GM12878 (cell line): ENCODE measurements around the gene ACTR1A. TPM values are rescaled to one million over a fixed set of nuclear protein-coding genes. Genes with fewer than 3 reads are reported as not detected.

Source experiments
- ATAC-seq: fragments of 200-7000 bp; cut with Tn5 transposase; 3 replicates; pipeline ENCODE4 v1.9.1; 2020; ENCODE audit warnings: mild to moderate bottlenecking, moderate library complexity
- BruUV-seq: library from RNA; stranded (reverse); fragments of 400-500 nt; replicated peaks from 2 replicates; lab custom pipeline; 2021; lab: Mats Ljungman, UMichigan
- CTCF ChIA-PET: fragments of 300-600 bp; sonication (Branson Sonifier 250); formaldehyde crosslinking; extraction: SDS; loops from one replicate; lab custom pipeline; 2021; ENCODE audit warnings: inconsistent platforms; lab: Yijun Ruan, JAX
- POLR2A ChIA-PET: fragments of 350-600 bp; formaldehyde crosslinking; extraction: SDS; loops from one replicate; lab custom pipeline; 2021; ENCODE audit warnings: inconsistent platforms; lab: Charles Lee
- RAD21 ChIA-PET: fragments of 300-600 bp; sonication (Branson Sonifier 250); formaldehyde crosslinking; loops from one replicate; lab custom pipeline; 2023; ENCODE audit warnings: antibody characterized with exemption; ENCODE audit not compliant: unreplicated experiment; lab: Charles Lee
- SMC1A ChIA-PET: fragments of 300-600 bp; sonication (Branson Sonifier 250); formaldehyde crosslinking; loops from one replicate; lab custom pipeline; 2023; ENCODE audit not compliant: unreplicated experiment, uncharacterized antibody; lab: Charles Lee
- DNase-seq: peaks from one replicate; pipeline ENCODE4 v3.0.0-alpha.2; 2011; ENCODE audit warnings: low read depth, low spot score
- FAIRE-seq: peaks from 3 replicates; lab custom pipeline; 2011; peaks lifted over from hg19 to GRCh38; lab: Jason Lieb, UNC
- H2AFZ ChIP-seq: 2 replicates; pipeline ENCODE4 v1.6.0; 2011; ENCODE audit warnings: low read depth, low read length, control low read depth; ENCODE audit not compliant: control insufficient read depth
- H3K27ac ChIP-seq: 2 replicates; pipeline ENCODE4 v1.5.1; 2011; ENCODE audit warnings: control low read depth; ENCODE audit not compliant: control insufficient read depth, insufficient read depth
- H3K27me3 ChIP-seq, 2 experiments: replicated peaks in 1 of 2; 2 replicates each; pipeline versions ENCODE4 v1.6.0 to v1.6.1; 2011; ENCODE audit warnings: low read length in 1 of 2; ENCODE audit not compliant: control insufficient read depth in 2 of 2, insufficient read depth in 2 of 2
- H3K36me3 ChIP-seq, 2 experiments: 2 replicates each; pipeline ENCODE4 v1.5.1; 2011; ENCODE audit warnings: low read length in 1 of 2; ENCODE audit not compliant: control insufficient read depth in 2 of 2, insufficient read depth in 2 of 2
- H3K4me1 ChIP-seq: 2 replicates; pipeline ENCODE4 v1.6.1; 2011; ENCODE audit warnings: mild to moderate bottlenecking, low read length, moderate library complexity, mixed read lengths; ENCODE audit not compliant: control insufficient read depth, insufficient read depth
- H3K4me2 ChIP-seq: 2 replicates; pipeline ENCODE4 v1.6.0; 2011; ENCODE audit warnings: control low read depth; ENCODE audit not compliant: control insufficient read depth, insufficient read depth
- H3K4me3 ChIP-seq: fragments of 200-600 bp; sonication (generic); 2 replicates; pipeline ENCODE4 v1.5.1; 2016
- H3K79me2 ChIP-seq: 2 replicates; pipeline ENCODE4 v1.6.0; 2011; ENCODE audit warnings: low read length; ENCODE audit not compliant: control insufficient read depth, insufficient read depth
- H3K9ac ChIP-seq: 2 replicates; pipeline ENCODE4 v1.8.0; 2011; ENCODE audit warnings: low read length, control low read depth, mixed read lengths; ENCODE audit not compliant: control insufficient read depth, insufficient read depth
- H3K9me3 ChIP-seq: replicated peaks from 3 replicates; pipeline ENCODE4 v1.5.1; 2011; ENCODE audit warnings: mild to moderate bottlenecking, low read length; ENCODE audit not compliant: control insufficient read depth, insufficient read depth
- H4K20me1 ChIP-seq: 2 replicates; pipeline ENCODE4 v1.6.0; 2011; ENCODE audit not compliant: control insufficient read depth, insufficient read depth
- CEBPB ChIP-seq, 2 experiments: fragments of 150-350 bp in 1 of 2; IDR thresholded peaks; 2 replicates each; pipeline ENCODE4 v1.6.1; 2012 to 2014; ENCODE audit warnings: low read depth in 2 of 2, low read length in 2 of 2, borderline replicate concordance in 1 of 2, inconsistent platforms in 1 of 2
- DPF2 ChIP-seq: fragments of 450-650 bp; IDR thresholded peaks from 2 replicates; pipeline ENCODE4 v1.6.1; 2017; ENCODE audit warnings: mild to moderate bottlenecking
- MTA2 ChIP-seq: fragments of 450-650 bp; IDR thresholded peaks from 2 replicates; pipeline ENCODE4 v1.6.1; 2016; ENCODE audit warnings: low read depth, mild to moderate bottlenecking, moderate library complexity
- MYC ChIP-seq: IDR thresholded peaks from 2 replicates; pipeline ENCODE4 v1.6.1; 2011; ENCODE audit warnings: mild to moderate bottlenecking, low read length, moderate library complexity, inconsistent platforms; ENCODE audit not compliant: insufficient read depth, insufficient replicate concordance, insufficient read length, severe bottlenecking
- NFXL1 ChIP-seq: fragments of 450-650 bp; IDR thresholded peaks from 2 replicates; pipeline ENCODE4 v1.6.1; 2017; ENCODE audit warnings: antibody characterized with exemption, mild to moderate bottlenecking, borderline replicate concordance
- NFYB ChIP-seq: IDR thresholded peaks from 2 replicates; pipeline ENCODE4 v1.6.1; 2011; ENCODE audit warnings: low read depth, mild to moderate bottlenecking, low read length, improper control_type of control experiment, moderate library complexity; ENCODE audit not compliant: insufficient read depth
- POU2F2 ChIP-seq: IDR thresholded peaks from 3 replicates; pipeline ENCODE4 v1.6.1; 2011; ENCODE audit warnings: low read depth, mild to moderate bottlenecking, low read length, borderline replicate concordance
- SMAD1 ChIP-seq: fragments of 450-650 bp; IDR thresholded peaks from 2 replicates; pipeline ENCODE4 v1.6.1; 2018; ENCODE audit warnings: mild to moderate bottlenecking, low read depth; ENCODE audit not compliant: partially characterized antibody
- ZNF207 ChIP-seq: fragments of 450-650 bp; IDR thresholded peaks from 2 replicates; pipeline ENCODE4 v1.6.1; 2014; ENCODE audit warnings: antibody characterized with exemption, mild to moderate bottlenecking, borderline replicate concordance
- ZNF274 ChIP-seq: IDR thresholded peaks from one replicate; pipeline ENCODE4 v1.8.0; 2011; ENCODE audit not compliant: insufficient read length, insufficient read depth
- WGBS: methylation state at CpG from one replicate; pipeline ENCODE4 v1.1.6; 2016; ENCODE audit warnings: low lambda C conversion rate; ENCODE audit not compliant: insufficient replicate concordance, insufficient coverage; ENCODE audit errors: missing lambda C conversion rate; 5-methylcytosine and 5-hydroxymethylcytosine counted together
- in situ Hi-C: fragments of 300-500 bp; cut with MboI; formaldehyde crosslinking; loops from 9 replicates; pipeline ENCODE4 v1.14.3; 2018; ENCODE audit warnings: mixed read lengths
- intact Hi-C: fragments of 100-400 bp; cut with micrococcal nuclease; formaldehyde crosslinking; loops from one replicate; pipeline ENCODE4 v1.14.2; 2022; ENCODE audit not compliant: unreplicated experiment
- polyA plus RNA-seq, 11 experiments: library from polyadenylated mRNA; depleted of rRNA in 4 of 11; unstranded in 6 of 11; stranded (reverse) in 5 of 11; fragments of >200 nt; fragmentation: Nextera tagmentation in 4 of 11; fragmentation: Illumina TruSeq in 1 of 11; extraction: Ambion mirVana in 4 of 11; extraction: Trizol in 1 of 11; gene quantifications; 1 replicate in 1 of 11; 2 replicates in 10 of 11; pipeline versions ENCODE4 v1.2.1 to v1.2.3, GENCODE V29; 2011 to 2016; ENCODE audit warnings: inconsistent platforms in 2 of 11, missing spikeins in 2 of 11, low read depth in 1 of 11
- total RNA-seq, 4 experiments: library from RNA; depleted of rRNA in 3 of 4; stranded (reverse); fragments of >200 nt in 3 of 4; fragmentation: Illumina TruSeq in 1 of 4; extraction: Trizol in 1 of 4; gene quantifications; 2 replicates each; pipeline versions ENCODE4 v1.2.1 to v1.2.3, GENCODE V29; 2013 to 2021
- TF ChIP-seq, protein P1 (sequence below): fragments of 450-650 bp; IDR thresholded peaks from 2 replicates; pipeline ENCODE4 v1.6.1; 2016; ENCODE audit warnings: mild to moderate bottlenecking, moderate library complexity, borderline replicate concordance
- TF ChIP-seq, protein P2 (sequence below): fragments of 450-650 bp; IDR thresholded peaks from 2 replicates; pipeline ENCODE4 v1.6.1; 2016; ENCODE audit warnings: mild to moderate bottlenecking
- TF ChIP-seq, protein P3 (sequence below): fragments of 450-650 bp; IDR thresholded peaks from 2 replicates; pipeline ENCODE4 v1.6.1; 2018; ENCODE audit warnings: mild to moderate bottlenecking, low read depth, moderate library complexity; ENCODE audit not compliant: partially characterized antibody
- TF ChIP-seq, protein P4 (sequence below): fragments of 450-650 bp; IDR thresholded peaks from 2 replicates; pipeline ENCODE4 v1.6.1; 2017; ENCODE audit warnings: low read depth, mild to moderate bottlenecking, moderate library complexity

Gene ACTR1A
- total and polyA plus RNA-seq, 10 of the 15 experiments (the other 5 are each of a cell fraction or from before 2014, with no cell fraction given) = 43.0 to 110 (median 78.9) TPM

DNA sequence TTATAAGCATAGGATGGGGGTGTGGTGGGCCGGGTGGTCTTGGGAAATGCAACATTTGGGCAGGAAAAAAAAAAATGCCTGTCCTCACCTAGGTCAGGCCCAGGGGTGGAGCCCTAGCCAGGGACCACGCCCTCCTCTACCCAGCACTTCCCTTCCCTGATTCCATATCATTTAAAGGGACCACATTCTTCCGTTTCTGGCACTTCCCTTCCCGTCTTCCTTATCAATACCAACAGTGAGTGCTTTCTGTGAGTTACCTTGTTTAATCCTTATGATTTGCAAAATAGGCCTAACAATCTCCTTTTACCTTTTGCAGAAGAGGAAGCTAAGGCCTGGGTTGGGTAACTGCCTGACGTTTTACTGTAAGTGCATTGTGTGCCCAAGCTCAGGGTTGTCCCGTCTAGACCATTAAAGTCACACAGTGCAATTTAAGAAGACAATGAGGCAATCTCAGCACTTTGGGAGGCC is 34.5 kb downstream of the ACTR1A start:
- SMC1A ChIA-PET = interaction anchor here (0.9 kb wide), 1 partner anchor 16 kb away, joined by 3 read pairs; no protein-coding TSS in a partner anchor
- ATAC-seq (no peak), FAIRE-seq (no peak), DNase-seq (no peak)
- no peak overlapping the region for H3K9ac ChIP-seq
- H2AFZ ChIP-seq = no peak overlapping the region
- no peaks in the 10 kb centered on the region for H3K9me3 ChIP-seq
- WGBS = 35% methylated on average over 6 of the region's 6 CpGs
- no peaks in the 10 kb centered on the region for H4K20me1 ChIP-seq
- no peaks in the 10 kb centered on the region for H3K36me3 ChIP-seq
- no peaks in the 10 kb centered on the region for H3K27me3 ChIP-seq
- in situ Hi-C loops = no loop called here
- no peak for TF ChIP-seq POU2F2
- no peak for TF ChIP-seq NFXL1
- TF ChIP-seq DPF2 = no peak
- TF ChIP-seq, protein P1, sequence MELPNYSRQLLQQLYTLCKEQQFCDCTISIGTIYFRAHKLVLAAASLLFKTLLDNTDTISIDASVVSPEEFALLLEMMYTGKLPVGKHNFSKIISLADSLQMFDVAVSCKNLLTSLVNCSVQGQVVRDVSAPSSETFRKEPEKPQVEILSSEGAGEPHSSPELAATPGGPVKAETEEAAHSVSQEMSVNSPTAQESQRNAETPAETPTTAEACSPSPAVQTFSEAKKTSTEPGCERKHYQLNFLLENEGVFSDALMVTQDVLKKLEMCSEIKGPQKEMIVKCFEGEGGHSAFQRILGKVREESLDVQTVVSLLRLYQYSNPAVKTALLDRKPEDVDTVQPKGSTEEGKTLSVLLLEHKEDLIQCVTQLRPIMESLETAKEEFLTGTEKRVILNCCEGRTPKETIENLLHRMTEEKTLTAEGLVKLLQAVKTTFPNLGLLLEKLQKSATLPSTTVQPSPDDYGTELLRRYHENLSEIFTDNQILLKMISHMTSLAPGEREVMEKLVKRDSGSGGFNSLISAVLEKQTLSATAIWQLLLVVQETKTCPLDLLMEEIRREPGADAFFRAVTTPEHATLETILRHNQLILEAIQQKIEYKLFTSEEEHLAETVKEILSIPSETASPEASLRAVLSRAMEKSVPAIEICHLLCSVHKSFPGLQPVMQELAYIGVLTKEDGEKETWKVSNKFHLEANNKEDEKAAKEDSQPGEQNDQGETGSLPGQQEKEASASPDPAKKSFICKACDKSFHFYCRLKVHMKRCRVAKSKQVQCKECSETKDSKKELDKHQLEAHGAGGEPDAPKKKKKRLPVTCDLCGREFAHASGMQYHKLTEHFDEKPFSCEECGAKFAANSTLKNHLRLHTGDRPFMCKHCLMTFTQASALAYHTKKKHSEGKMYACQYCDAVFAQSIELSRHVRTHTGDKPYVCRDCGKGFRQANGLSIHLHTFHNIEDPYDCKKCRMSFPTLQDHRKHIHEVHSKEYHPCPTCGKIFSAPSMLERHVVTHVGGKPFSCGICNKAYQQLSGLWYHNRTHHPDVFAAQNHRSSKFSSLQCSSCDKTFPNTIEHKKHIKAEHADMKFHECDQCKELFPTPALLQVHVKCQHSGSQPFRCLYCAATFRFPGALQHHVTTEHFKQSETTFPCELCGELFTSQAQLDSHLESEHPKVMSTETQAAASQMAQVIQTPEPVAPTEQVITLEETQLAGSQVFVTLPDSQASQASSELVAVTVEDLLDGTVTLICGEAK = no peak
- TF ChIP-seq, protein P2, sequence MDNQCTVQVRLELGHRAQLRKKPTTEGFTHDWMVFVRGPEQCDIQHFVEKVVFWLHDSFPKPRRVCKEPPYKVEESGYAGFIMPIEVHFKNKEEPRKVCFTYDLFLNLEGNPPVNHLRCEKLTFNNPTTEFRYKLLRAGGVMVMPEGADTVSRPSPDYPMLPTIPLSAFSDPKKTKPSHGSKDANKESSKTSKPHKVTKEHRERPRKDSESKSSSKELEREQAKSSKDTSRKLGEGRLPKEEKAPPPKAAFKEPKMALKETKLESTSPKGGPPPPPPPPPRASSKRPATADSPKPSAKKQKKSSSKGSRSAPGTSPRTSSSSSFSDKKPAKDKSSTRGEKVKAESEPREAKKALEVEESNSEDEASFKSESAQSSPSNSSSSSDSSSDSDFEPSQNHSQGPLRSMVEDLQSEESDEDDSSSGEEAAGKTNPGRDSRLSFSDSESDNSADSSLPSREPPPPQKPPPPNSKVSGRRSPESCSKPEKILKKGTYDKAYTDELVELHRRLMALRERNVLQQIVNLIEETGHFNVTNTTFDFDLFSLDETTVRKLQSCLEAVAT = no peak
- TF ChIP-seq ZNF207 = no peak
- no peak for TF ChIP-seq CEBPB (IDR thresholded peaks at IDR 0.05; ENCODE audit: borderline replicate concordance in 1 of 2, low read depth in 2 of 2, low read length in 2 of 2)
- no peak for TF ChIP-seq MTA2
- TF ChIP-seq ZNF274 = no peak
- TF ChIP-seq SMAD1 = no peak
- TF ChIP-seq MYC = no peak
- TF ChIP-seq, protein P3, sequence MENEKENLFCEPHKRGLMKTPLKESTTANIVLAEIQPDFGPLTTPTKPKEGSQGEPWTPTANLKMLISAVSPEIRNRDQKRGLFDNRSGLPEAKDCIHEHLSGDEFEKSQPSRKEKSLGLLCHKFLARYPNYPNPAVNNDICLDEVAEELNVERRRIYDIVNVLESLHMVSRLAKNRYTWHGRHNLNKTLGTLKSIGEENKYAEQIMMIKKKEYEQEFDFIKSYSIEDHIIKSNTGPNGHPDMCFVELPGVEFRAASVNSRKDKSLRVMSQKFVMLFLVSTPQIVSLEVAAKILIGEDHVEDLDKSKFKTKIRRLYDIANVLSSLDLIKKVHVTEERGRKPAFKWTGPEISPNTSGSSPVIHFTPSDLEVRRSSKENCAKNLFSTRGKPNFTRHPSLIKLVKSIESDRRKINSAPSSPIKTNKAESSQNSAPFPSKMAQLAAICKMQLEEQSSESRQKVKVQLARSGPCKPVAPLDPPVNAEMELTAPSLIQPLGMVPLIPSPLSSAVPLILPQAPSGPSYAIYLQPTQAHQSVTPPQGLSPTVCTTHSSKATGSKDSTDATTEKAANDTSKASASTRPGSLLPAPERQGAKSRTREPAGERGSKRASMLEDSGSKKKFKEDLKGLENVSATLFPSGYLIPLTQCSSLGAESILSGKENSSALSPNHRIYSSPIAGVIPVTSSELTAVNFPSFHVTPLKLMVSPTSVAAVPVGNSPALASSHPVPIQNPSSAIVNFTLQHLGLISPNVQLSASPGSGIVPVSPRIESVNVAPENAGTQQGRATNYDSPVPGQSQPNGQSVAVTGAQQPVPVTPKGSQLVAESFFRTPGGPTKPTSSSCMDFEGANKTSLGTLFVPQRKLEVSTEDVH = no peak
- TF ChIP-seq NFYB = no peak
- TF ChIP-seq, protein P4, sequence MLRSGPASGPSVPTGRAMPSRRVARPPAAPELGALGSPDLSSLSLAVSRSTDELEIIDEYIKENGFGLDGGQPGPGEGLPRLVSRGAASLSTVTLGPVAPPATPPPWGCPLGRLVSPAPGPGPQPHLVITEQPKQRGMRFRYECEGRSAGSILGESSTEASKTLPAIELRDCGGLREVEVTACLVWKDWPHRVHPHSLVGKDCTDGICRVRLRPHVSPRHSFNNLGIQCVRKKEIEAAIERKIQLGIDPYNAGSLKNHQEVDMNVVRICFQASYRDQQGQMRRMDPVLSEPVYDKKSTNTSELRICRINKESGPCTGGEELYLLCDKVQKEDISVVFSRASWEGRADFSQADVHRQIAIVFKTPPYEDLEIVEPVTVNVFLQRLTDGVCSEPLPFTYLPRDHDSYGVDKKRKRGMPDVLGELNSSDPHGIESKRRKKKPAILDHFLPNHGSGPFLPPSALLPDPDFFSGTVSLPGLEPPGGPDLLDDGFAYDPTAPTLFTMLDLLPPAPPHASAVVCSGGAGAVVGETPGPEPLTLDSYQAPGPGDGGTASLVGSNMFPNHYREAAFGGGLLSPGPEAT = no peak
- no peak overlapping the region for H3K4me2 ChIP-seq
- RAD21 ChIA-PET = no interaction called here
- CTCF ChIA-PET = interaction anchor here (0.6 to 3.1 kb wide), 2 partner anchors 11 to 15 kb away, joined by 3 to 12 read pairs; no protein-coding TSS in a partner anchor
- BruUV-seq = no TSS peak
- POLR2A ChIA-PET = no interaction called here
- intact Hi-C loops = no loop called here
- H3K79me2 ChIP-seq = no peaks in the 10 kb centered on the region
- no peak overlapping the region for H3K4me3 ChIP-seq
- no peak overlapping the region for H3K27ac ChIP-seq
- no peaks in the 10 kb centered on the region for H3K4me1 ChIP-seq
